ENCODE measurements around the gene PLVAP. TPM values are rescaled to one million over a fixed set of nuclear protein-coding genes. Genes with fewer than 3 reads are reported as not detected.

PLVAP gene
- total and polyA plus RNA-seq, 2 donors = 23.6 to 289 TPM

GRCh38 chr19:17306285-17306714, 70.8 kb downstream of the PLVAP start:
- Histone ChIP-seq H3K36me3 (ENCODE audit: insufficient read depth) (no peaks in the 10 kb centered on the region), H3K4me3 (ENCODE audit: low read depth, low read length) (peak overlapping the region; percentile 58), H3K27ac (ENCODE audit: low read depth) (peak overlapping the region; percentile 89), H3K4me1 (ENCODE audit: insufficient read depth) (no peaks in the 10 kb centered on the region)
- no peak for DNase-seq (ENCODE audit: extremely low spot score)
- 7% methylated on average over 28 of the region's 28 CpGs for WGBS

- WGBS = under 1% methylated on average over 55 of the region's 55 CpGs
- Histone ChIP-seq H3K4me3 (ENCODE audit: low read depth, low read length) (peak within 1 kb of the TSS; percentile 58), H3K4me1 (ENCODE audit: insufficient read depth) (no peaks in the 10 kb centered on the region), H3K27ac (ENCODE audit: low read depth) (peak within 1 kb of the TSS; percentile 89), H3K36me3 (ENCODE audit: insufficient read depth) (no peaks in the 10 kb centered on the region)
- DNase-seq (ENCODE audit: extremely low spot score) = peak; percentile 96
These were observed 71.4 kb downstream of the PLVAP start, which contains the start of gene MRPL34 for GRCh38 chr19:17305517-17306284. Gene MRPL34, plus strand, starts transcription at chr19:17305872. Its CDS starts 21 bp downstream, at chr19:17305893.

GRCh38 chr19:17305216-17305516, 72.0 kb downstream of the PLVAP start:
- H3K27ac ChIP-seq (ENCODE audit: low read depth) = no peak overlapping the region
- H3K36me3 ChIP-seq (ENCODE audit: insufficient read depth) = no peaks in the 10 kb centered on the region
- 1% methylated on average over 7 of the region's 7 CpGs for WGBS
- H3K4me1 ChIP-seq (ENCODE audit: insufficient read depth) = no peaks in the 10 kb centered on the region
- no peak overlapping the region for H3K4me3 ChIP-seq (ENCODE audit: low read depth, low read length)
- DNase-seq (ENCODE audit: extremely low spot score) = no peak

- Histone ChIP-seq H3K36me3 (ENCODE audit: insufficient read depth) (no peaks in the 10 kb centered on the region), H3K27ac (ENCODE audit: low read depth) (no peak overlapping the region), H3K4me3 (ENCODE audit: low read depth, low read length) (no peak overlapping the region), H3K4me1 (ENCODE audit: insufficient read depth) (no peaks in the 10 kb centered on the region)
- DNase-seq (ENCODE audit: extremely low spot score) = no peak
- WGBS = 52% methylated on average over 12 of the region's 12 CpGs
These were observed 72.5 kb downstream of the PLVAP start for GRCh38 chr19:17304386-17305215.

- Histone ChIP-seq H3K4me1 (ENCODE audit: insufficient read depth) (no peaks in the 10 kb centered on the region), H3K27ac (ENCODE audit: low read depth) (no peak overlapping the region), H3K4me3 (ENCODE audit: low read depth, low read length) (no peak overlapping the region), H3K36me3 (ENCODE audit: insufficient read depth) (no peaks in the 10 kb centered on the region)
- DNase-seq (ENCODE audit: extremely low spot score) = no peak
- 67% methylated on average over 12 of the region's 12 CpGs for WGBS
These were observed 73.2 kb downstream of the PLVAP start for GRCh38 chr19:17303940-17304267.

- H3K27ac ChIP-seq (ENCODE audit: low read depth) = no peak within 1 kb of the TSS
- no peaks in the 10 kb centered on the region for H3K36me3 ChIP-seq (ENCODE audit: insufficient read depth)
- peak; percentile 89 for DNase-seq (ENCODE audit: extremely low spot score)
- WGBS = 1% methylated on average over 52 of the region's 52 CpGs
- no peaks in the 10 kb centered on the region for H3K4me1 ChIP-seq (ENCODE audit: insufficient read depth)
- H3K4me3 ChIP-seq (ENCODE audit: low read depth, low read length) = peak within 1 kb of the TSS; percentile 78
These were observed 73.8 kb downstream of the PLVAP start, which contains the start of gene ABHD8 for GRCh38 chr19:17303167-17303939. Gene ABHD8, minus strand, starts transcription at chr19:17303425. Its CDS starts 1,809 bp downstream, at chr19:17301616.

GRCh38 chr19:17302391-17303166, 74.6 kb downstream of the PLVAP start:
- DNase-seq (ENCODE audit: extremely low spot score) = no peak
- Histone ChIP-seq H3K4me3 (ENCODE audit: low read depth, low read length) (peak overlapping the region; percentile 78), H3K36me3 (ENCODE audit: insufficient read depth) (no peaks in the 10 kb centered on the region), H3K4me1 (ENCODE audit: insufficient read depth) (no peaks in the 10 kb centered on the region), H3K27ac (ENCODE audit: low read depth) (no peak overlapping the region)
- WGBS = 14% methylated on average over 29 of the region's 29 CpGs

Other genes starting within 250 kb of the PLVAP start
- gene USE1, start 162.0 kb downstream of the PLVAP start, total RNA-seq = 10.9 TPM
- 39.8 TPM for gene USE1, start 162.0 kb downstream of the PLVAP start, polyA plus RNA-seq
- 5.8 TPM for gene OCEL1, start 151.1 kb downstream of the PLVAP start, total RNA-seq
- gene OCEL1, start 151.1 kb downstream of the PLVAP start, polyA plus RNA-seq = 28.4 TPM
- gene NR2F6, start 131.4 kb downstream of the PLVAP start, total RNA-seq = 19.9 TPM
- gene NR2F6, start 131.4 kb downstream of the PLVAP start, polyA plus RNA-seq = 36.8 TPM
- 6.0 TPM for gene USHBP1, start 112.6 kb downstream of the PLVAP start, total RNA-seq
- gene USHBP1, start 112.6 kb downstream of the PLVAP start, polyA plus RNA-seq = 6.6 TPM
- gene BABAM1, start 109.9 kb downstream of the PLVAP start, total RNA-seq = 46.2 TPM
- 78.2 TPM for gene BABAM1, start 109.9 kb downstream of the PLVAP start, polyA plus RNA-seq
- 0.26 TPM for gene ANKLE1, start 95.4 kb downstream of the PLVAP start, total RNA-seq
- 0.66 TPM for gene ANKLE1, start 95.4 kb downstream of the PLVAP start, polyA plus RNA-seq
- 6.8 TPM for gene ABHD8, start 73.9 kb downstream of the PLVAP start, total RNA-seq
- gene ABHD8, start 73.9 kb downstream of the PLVAP start, polyA plus RNA-seq = 20.0 TPM
- gene MRPL34, start 71.5 kb downstream of the PLVAP start, total RNA-seq = 6.1 TPM
- 146 TPM for gene MRPL34, start 71.5 kb downstream of the PLVAP start, polyA plus RNA-seq
- 8.0 TPM for gene DDA1, start 67.8 kb downstream of the PLVAP start, total RNA-seq
- gene DDA1, start 67.8 kb downstream of the PLVAP start, polyA plus RNA-seq = 66.1 TPM
- gene ANO8, start 42.5 kb downstream of the PLVAP start, total RNA-seq = 4.1 TPM
- gene ANO8, start 42.5 kb downstream of the PLVAP start, polyA plus RNA-seq = 5.8 TPM
- 11.2 TPM for gene GTPBP3, start 39.8 kb downstream of the PLVAP start, total RNA-seq
- 15.9 TPM for gene GTPBP3, start 39.8 kb downstream of the PLVAP start, polyA plus RNA-seq
- gene CCDC194, start 16.9 kb upstream of the PLVAP start, total RNA-seq = not detected
- gene CCDC194, start 16.9 kb upstream of the PLVAP start, polyA plus RNA-seq = not detected
- 11.5 TPM for gene BST2, start 28.3 kb upstream of the PLVAP start, total RNA-seq
- 103 TPM for gene BST2, start 28.3 kb upstream of the PLVAP start, polyA plus RNA-seq
- 25.7 TPM for gene MVB12A, start 42.7 kb upstream of the PLVAP start, total RNA-seq
- 66.4 TPM for gene MVB12A, start 42.7 kb upstream of the PLVAP start, polyA plus RNA-seq
- 0.53 TPM for gene TMEM221, start 71.3 kb upstream of the PLVAP start, total RNA-seq
- gene TMEM221, start 71.3 kb upstream of the PLVAP start, polyA plus RNA-seq = 0.82 TPM
- not detected for gene NXNL1, start 83.6 kb upstream of the PLVAP start, total RNA-seq
- not detected for gene NXNL1, start 83.6 kb upstream of the PLVAP start, polyA plus RNA-seq
- gene SLC27A1, start 93.2 kb upstream of the PLVAP start, total RNA-seq = 14.8 TPM
- 21.1 TPM for gene SLC27A1, start 93.2 kb upstream of the PLVAP start, polyA plus RNA-seq
- gene PGLS, start 134.3 kb upstream of the PLVAP start, total RNA-seq = 27.2 TPM
- 82.8 TPM for gene PGLS, start 134.3 kb upstream of the PLVAP start, polyA plus RNA-seq
- 31.7 TPM for gene COLGALT1, start 178.3 kb upstream of the PLVAP start, total RNA-seq
- gene COLGALT1, start 178.3 kb upstream of the PLVAP start, polyA plus RNA-seq = 68.6 TPM

Data from urinary bladder (tissue), 4 donors.